Stimulated activated CD8-positive, alpha-beta memory T cell treated with anti-CD3 and anti-CD28 coated beads, Interleukin-4, amount 100 ng/mL, for 48 hours (primary cell): ENCODE data around the gene DBP.
A peak's percentile ranks its signal among the peaks of the same experiment; 100 is the strongest.
"Not testable (repeated sequence)": the region's sequence is repeated elsewhere in the genome, so short reads cannot be mapped to it uniquely, and the experiment has no call there.

Experiments used
- DNase-seq: peaks from one replicate; pipeline ENCODE4 v3.0.0-alpha.2; 2020

Gene DBP, protein sequence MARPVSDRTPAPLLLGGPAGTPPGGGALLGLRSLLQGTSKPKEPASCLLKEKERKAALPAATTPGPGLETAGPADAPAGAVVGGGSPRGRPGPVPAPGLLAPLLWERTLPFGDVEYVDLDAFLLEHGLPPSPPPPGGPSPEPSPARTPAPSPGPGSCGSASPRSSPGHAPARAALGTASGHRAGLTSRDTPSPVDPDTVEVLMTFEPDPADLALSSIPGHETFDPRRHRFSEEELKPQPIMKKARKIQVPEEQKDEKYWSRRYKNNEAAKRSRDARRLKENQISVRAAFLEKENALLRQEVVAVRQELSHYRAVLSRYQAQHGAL

DNA sequence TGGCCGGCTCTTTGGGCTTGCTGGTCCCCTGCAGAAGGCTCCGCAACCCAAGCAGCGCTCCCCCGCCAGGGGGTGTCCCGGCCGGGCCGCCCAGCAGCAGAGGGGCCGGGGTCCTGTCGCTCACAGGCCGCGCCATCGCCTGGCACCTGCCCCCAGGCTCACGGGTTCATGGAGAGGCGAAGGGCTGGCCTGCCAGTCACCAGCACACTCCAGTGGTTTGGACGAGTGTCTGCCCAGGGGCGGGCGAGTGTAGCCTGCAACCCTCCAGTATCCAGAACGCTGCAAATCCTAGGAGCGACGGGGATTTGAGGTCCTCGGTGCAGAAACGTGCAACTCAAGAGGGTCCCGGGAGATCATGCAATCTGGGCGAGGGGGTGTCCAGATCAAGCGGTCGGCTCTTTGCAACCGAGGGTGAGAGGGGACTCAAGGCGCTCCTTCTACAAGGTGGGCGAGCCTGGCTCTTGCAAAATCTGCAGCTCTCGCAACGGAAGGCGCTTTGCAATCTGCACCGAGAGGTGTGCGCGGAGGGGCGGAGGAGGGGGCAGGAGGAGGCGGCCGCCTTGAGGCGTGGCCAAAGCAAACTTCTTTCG lies at the start of gene DBP:
Gene DBP (minus strand): TSS at position 521 of the 590 bp plus-strand sequence. CDS start 385 bp downstream, at position 136.
- DNase-seq, result peak; percentile 52

GRCh38 chr19:48686637-48687036 lies 49.5 kb upstream of the DBP start:
- not testable (repeated sequence) for DNase-seq

DNA sequence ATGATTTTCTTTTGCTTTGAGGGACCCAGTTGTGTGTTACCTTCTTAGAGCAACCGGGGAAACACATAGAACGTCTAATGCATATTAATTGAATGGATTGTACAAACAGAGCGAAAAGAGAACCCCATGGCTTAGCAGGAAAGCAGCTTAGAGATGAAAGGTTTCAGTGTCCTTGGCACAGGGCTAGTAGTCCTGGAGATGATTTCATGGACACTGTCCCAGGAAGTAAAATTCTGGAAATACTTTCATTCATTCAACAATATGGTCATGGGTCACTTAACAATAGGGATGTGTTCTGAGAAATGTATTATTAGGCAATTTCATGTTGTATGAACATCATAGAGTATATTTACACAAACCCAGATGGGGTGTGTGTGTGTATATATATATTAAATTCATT lies 48.9 kb upstream of the DBP start:
- no peak for DNase-seq

DNA sequence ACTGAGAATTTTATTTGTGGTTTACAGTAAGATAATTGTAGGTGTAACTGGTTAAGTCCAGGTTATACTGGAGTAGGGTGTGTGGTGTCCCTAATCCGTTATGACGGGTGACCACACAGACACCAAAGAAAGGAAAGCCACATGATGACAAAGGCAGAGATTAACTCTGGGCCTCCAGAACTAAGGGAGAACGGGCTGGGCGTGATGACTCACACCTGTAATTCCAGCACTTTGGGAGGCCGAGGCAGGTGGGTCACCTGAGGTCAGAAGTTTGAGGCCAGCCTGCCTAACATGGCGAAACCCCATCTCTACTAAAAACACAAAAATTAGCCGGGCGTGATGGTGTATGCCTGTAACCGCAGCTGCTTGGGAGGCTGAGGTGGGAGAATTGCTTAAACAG lies 48.4 kb upstream of the DBP start:
- no peak for DNase-seq

DNA sequence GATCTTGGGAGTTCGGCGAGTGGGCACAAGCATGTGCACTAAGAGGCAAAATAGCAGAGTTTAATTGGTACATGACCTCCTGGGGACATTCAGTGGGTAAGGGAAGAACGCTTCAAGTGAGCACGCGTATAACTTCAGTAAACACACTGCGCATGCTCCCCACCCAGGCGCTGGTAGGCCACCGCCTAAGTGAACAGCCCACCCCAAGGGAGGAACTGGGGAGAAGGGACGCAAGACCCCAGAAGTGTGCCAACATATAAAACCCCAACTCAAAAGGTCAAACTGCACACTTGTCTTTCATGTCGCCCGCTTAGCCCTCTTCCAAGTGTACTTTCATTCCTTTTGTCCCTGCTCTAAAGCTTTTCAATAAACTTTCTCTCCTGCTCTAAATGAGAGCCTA lies 46.2 kb upstream of the DBP start:
- DNase-seq, result peak; percentile 57

DNA sequence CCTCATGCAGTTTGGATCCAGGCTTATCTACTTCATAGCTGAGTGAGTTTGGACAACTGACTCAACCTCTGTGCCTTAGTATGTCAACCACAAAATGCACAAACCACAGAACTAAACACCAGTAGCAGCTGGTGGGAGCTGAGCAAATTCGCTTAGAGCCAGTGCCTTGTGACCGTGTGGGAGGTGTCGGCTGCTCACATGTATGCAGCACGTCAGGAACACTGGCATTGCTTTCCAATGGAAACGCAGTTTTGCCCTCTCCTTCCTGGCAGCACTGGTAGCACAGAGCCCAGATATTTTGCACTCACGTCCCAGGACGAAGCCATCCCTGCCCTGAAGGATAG lies 43.9 kb upstream of the DBP start:
- no peak for DNase-seq

DNA sequence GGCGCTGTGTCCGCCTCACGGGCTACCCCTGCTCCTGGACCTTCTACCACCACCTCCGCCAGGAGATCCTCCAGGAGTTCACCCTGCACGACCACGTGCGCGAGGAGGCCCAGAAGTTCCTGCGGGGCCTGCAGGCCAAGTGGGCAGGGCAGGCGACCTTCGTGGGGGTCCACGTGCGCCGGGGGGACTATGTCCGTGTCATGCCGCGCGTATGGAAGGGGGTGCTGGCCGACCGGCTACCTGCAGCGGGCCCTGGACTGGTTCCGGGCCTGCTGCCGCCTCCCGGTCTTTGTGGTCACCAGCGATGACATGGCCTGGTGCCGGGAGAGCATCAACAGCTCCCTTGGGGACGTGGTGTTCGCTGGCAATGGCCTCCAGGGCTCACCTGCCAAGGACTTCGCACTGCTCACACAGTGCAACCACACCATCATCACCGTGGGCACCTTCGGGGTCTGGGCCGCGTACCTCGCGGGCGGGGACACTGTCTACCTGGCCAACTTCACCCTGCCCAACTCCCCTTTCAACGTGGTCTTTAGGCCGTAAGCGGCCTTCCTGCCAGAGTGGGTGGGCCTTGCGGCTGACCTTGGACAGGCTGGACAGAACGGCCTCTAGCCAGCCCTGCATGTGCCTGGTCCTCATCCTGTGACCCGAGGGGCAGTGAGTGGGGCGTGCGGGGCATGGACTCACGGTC lies 43.4 kb upstream of the DBP start:
- DNase-seq, result no peak

- not testable (repeated sequence) for DNase-seq
These were observed 42.8 kb upstream of the DBP start for GRCh38 chr19:48680006-48680405.

- DNase-seq, result no peak
These were observed 41.0 kb upstream of the DBP start for GRCh38 chr19:48678201-48678600.

DNA sequence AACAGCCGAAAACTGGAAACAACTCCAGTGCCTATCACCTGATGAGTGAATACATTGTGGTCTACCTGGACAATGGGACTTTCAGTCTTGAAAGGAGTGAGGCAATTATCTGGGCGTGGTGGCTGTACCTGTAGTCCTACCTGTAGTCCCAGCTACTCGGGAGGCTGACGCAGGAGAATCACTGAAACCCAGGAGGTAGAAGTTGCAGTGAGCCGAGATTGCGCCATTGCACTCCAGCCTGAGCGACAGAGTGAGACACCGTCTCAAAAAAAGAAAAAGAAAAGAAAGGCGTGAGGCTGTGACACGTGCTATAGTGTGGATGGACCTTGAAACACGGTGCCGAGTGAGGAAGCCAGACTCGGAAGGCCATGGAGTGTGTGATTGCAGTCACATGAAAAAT lies 39.7 kb upstream of the DBP start:
- DNase-seq, result no peak

GRCh38 chr19:48676487-48676886 lies 39.3 kb upstream of the DBP start:
- DNase-seq, result no peak

DNA sequence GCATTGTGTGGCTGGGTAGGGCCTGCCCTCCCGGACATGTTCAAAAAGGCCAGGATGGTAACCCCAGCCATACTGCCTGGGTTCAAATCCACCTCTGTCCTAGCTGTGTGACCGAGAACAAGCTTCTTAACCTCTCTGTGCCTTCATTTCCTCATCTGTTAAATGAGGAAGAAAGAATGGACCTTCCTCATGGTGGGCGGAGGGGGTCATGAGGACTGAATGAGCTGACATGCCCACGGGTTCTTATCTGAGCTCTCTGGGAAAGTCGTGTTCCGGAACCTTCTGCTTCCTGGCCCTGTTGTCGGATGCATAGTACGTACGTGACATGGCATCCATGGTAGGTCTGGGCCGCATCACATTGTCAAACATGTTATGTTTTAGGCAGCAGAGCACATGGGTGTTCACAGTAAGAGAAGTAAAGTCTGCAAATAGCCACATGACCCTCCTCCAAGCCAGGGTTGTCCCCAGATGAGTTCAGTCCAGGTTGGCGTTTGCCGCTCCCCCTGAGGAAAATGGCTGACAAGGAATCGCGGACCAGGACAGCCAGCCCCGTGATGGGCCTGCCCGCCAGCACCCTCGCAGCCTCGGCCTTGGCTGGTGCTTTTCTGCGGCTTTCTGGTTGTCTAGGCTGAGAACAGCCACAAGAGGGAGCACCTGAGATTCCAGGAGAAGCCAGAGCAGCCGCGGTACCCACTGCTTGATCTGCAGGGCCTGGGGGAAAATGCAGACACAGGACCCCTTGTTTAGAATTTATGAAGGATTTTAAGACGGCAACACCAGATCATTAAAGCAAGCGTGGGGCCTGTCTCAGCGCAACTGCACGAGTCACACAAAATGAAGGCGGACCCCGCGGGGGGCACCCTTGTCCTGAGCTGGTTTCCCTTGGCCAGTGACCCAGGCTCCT lies 38.0 kb upstream of the DBP start:
- peak; percentile 84 for DNase-seq

DNA sequence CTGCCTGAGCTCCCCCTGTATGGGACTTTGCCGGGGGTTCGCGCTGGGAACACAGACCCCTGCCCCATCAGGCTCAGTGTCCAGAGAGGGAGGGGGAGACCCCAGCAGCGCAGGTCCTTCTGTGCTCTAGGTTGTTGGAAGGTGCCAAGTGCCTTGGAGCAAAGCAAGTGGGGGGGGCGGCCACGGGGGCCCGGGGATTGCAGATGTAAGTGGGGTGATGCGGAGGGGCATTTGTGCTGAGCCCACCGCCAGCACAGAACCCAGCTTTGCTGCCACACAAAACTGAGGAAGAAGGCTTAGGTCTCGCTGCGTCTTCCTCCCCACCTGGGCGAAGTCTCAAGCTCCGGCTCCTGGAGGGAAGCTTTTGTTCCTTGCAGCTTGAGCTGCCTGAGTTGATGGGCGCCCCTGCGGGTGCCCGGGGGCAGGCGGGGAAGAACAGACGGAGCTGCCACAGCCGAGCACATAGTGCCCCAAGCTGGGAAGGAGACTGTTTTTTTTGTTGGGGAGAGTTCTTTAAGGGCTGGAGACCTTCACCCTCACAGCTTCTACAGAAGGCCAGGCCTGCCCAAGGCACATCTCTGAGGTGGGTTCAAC lies 37.1 kb upstream of the DBP start:
- DNase-seq, result no peak

DNA sequence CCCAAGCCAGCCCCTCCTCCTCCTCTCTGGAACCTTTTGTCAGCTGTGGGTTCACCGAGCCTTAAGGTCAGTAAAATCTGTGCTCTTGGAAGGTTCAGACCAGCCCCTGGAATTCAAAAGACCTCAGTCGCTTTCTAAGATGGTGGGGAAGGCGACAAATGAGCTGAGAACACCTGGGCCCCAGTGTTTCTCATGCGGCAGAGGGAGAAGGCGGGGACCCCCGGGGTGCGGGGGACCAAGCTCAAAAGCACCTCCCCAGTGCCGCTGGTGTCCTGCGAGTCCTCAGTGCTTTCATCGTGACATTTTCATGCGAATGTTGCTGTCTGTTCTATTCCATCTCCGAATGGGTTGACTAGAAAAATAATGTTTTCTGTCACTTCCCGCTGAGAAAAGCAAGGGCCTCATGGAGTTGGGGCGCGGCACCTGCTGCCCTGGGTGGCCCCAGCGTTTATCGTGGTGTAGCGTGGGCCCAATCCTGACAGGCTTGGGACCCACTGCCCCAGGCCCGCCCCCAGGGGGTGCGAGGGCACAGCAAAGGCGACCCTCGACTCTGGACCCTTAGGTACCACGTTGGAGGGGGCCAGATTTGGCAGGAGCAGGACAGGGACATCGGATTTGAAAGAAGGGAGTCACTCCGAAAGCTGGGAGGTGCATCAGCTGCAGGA lies 36.4 kb upstream of the DBP start:
- no peak for DNase-seq

- DNase-seq, result no peak
These were observed 35.8 kb upstream of the DBP start, which contains the start of gene NTN5 for GRCh38 chr19:48672994-48673393. NTN5 (minus strand) TSS chr19:48673017; CDS start chr19:48670986, 2,031 bp downstream.

DNA sequence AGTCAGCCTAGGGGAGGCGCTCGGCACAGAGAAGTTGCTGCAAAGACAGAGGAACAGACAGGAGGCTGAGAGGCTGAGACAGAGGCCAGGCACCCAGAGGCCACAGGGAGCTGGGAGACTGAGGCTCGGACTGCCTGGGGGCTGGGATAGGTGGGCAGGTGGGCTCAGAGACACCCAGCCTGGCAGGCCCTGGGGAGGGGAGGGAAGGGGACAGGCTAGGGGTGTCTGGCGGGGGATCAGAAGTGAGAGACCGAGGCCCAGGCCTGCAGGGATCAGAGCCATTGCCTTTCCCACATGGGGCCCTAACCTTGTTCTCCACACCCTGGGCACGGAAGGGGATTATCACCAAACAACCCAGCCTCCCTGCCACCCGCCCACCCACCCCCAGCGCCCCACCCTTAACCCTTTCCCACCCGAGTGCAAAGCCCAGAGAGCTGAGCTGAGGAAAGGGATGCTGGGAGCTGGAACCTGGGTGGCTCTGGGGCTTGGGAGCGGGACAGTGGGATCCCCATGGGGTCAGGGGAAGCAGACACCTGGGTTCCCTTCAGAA lies 34.3 kb upstream of the DBP start:
- DNase-seq, result no peak

DNA sequence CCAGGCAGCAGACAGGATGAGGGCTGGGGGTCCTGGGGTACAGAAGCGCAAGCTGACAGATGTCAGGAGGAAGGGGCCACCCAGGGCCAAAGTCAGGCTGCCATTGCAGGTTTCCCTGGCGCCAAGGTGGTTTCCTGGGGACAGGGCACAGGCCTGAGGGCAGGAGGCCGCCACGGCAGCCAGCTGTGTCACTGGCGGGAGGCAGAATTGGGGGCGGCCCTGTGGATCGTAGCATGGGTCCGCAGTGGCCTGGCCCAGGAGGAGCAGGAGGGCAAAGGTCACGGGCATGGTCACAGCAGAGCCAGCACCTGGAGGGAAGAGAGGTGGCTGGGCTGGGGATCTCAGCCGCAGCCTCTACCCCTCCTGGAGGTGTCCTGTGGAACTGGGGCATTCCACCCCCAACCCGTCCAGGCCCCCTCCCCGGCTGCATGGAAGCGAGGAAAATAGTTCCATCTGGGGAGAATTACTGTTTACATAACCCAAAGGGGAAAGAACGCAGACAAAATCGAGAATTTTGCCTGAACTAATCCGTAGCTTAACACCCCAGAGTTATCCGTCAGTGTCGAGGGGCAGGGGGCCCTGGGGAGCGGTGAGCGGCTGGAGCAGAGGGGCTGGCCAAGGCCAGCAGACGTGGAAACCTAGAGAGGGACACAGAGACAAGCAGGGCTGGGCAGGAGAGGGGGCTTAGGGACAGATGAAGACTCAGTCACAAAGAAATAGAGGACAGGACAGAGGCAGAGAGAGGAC lies 33.7 kb upstream of the DBP start:
- no peak for DNase-seq

DNA sequence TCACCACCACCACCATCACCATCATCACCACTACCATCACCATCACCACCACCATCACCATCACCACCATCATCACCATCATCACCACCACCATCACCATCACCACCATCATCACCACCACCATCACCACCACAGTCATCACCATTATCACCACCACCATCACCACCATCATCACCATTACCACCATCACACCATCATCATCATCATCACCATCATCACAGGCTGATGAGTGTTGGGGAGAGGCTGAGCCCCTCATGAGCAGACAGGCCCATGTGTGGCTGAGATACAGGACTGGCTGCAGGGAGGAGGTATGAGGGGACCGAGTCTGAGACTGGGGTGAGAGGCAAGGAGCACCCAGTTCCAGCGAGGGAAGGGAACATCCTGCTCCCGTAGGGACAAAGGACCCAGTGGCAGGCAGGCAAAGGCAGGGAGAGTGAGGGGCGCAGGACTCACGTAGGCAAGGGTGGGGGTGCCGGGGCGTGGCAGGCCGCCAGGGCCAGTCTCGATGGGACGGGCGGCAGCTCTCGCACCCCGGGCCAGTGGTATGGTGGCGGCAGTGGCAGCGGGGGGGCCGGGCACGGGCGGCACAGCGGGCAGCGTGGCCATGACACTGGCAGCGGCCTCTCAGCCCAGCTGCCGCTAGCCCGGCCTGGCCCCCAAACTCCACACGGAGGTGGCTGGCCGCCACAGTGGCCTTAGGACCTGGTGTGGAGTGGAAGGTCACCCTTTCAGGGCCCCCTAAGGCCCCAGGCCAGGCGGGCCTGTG lies 32.9 kb upstream of the DBP start:
- DNase-seq, result no peak

GRCh38 chr19:48668761-48669160 lies 31.6 kb upstream of the DBP start:
- DNase-seq, result no peak

DNA sequence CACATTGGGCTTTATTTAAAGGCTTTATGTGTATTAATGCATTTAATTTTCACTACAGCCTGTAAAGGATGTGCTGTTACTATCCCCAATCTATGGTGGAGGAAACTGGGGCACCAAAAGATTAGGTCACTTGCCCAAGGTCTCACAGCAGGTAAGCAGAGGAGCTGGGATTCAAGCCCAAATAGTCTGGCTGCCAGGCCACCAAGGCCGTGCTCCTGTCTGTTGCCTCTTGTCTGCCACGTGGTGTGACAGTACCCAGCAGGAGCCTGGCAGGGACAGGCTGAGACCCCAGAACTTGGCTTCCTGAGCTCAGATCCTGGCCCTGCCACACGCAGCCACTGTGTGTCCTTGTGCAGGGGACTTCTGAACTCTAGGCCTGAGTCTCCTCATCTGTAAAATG lies 31.2 kb upstream of the DBP start:
- no peak for DNase-seq
